ENCODE measurements around the gene TACC2.

TACC2 gene

DNA sequence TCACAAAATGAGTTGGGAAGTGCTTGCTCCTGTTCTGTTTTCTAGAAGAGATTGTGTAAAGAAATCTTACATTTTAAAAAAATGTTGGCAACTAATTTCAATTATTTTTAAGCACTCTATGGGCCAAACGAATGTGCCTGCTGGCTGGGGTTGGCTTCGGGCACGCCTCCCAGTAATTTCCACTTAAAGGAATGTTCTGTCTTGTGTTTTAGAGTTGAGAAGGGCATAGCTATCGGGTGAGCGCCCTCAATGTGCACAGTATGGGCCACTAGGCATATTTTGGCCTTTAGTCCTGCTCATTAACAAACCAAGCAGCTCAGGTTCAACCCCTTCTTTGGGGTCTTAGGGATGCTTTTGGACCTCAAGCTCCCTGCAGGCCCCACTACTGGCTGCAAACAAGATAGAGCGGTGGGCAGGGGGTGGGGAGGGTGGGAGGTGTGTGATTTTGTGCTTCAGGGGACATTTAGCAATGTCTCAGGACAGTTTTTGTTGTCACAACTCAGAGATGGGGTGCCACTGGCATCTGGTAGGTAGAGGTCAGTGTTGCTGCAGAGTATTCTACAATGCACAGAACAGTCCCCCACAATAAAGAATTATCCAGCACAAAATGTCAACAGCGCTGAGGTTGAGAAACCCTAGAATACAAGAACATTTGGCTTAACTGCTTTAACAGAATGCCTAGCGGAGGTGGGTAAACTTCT, 40.7 kb downstream of the TACC2 start:
- TF ChIP-seq, protein P1, sequence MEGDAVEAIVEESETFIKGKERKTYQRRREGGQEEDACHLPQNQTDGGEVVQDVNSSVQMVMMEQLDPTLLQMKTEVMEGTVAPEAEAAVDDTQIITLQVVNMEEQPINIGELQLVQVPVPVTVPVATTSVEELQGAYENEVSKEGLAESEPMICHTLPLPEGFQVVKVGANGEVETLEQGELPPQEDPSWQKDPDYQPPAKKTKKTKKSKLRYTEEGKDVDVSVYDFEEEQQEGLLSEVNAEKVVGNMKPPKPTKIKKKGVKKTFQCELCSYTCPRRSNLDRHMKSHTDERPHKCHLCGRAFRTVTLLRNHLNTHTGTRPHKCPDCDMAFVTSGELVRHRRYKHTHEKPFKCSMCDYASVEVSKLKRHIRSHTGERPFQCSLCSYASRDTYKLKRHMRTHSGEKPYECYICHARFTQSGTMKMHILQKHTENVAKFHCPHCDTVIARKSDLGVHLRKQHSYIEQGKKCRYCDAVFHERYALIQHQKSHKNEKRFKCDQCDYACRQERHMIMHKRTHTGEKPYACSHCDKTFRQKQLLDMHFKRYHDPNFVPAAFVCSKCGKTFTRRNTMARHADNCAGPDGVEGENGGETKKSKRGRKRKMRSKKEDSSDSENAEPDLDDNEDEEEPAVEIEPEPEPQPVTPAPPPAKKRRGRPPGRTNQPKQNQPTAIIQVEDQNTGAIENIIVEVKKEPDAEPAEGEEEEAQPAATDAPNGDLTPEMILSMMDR (IDR thresholded peaks at IDR 0.05; ENCODE audit: low read depth, low read length) = no peak

DNA sequence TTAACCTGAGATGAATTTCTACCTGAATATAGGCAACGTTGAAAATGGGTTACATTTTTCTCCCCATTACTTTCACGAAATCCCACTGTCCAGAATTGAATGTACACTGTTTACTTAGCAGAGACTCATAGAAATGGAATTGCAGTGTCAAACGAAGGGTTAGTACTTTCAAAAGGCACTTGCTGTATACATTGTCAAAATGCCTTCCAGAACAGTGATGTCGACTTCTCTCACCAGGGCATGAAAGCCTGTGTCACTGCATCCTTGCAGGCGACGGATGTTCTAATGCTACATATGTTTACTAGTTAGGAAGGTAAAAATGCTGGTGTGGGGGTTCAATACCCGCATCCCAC, 41.2 kb downstream of the TACC2 start:
- TF ChIP-seq, protein P1 (IDR thresholded peaks at IDR 0.05; ENCODE audit: low read depth, low read length) = no peak
- no peak overlapping the region for H3K4me3 ChIP-seq (ENCODE audit: low read depth, low read length)

More for the DNA sequence above, 40.7 kb downstream of the TACC2 start:
- no peak overlapping the region for H3K4me3 ChIP-seq (ENCODE audit: low read depth, low read length)

DNA sequence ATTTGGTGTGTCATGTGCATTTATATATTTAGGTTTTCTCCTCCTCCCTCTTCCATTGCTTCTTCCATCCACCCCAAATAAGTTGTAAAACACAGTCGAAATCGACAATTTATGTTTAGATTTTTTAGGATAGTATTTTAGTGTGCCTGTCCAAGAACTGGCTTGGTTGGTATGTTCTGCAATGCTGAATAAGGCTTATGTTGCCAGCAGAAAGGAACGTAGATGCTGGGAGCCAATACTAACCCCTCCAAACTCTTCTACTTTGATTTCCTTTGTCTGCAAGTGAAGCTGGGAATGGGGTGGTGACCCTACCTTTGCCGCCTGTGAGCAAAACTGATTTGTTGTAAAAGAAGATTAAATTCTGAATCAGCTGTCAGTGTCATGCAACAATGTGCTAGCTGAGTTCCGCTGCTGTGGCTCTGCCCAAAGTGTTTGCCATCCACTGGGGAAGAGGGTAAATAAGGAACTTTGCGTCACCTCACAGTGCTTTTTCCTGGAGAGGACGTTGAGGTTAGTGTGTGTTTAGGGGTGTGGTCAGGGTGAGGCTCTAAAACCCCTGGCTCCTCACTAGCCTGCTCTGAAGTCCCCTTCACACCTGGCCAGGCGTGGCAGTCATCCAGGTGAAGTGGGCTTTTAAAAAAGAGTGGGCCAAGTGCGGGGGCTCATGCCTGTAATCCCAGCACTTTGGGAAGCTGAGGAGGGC, 44.4 kb downstream of the TACC2 start:
- TF ChIP-seq, protein P1 (IDR thresholded peaks at IDR 0.05; ENCODE audit: low read depth, low read length) = no peak
- H3K4me3 ChIP-seq (ENCODE audit: low read depth, low read length) = no peak overlapping the region

DNA sequence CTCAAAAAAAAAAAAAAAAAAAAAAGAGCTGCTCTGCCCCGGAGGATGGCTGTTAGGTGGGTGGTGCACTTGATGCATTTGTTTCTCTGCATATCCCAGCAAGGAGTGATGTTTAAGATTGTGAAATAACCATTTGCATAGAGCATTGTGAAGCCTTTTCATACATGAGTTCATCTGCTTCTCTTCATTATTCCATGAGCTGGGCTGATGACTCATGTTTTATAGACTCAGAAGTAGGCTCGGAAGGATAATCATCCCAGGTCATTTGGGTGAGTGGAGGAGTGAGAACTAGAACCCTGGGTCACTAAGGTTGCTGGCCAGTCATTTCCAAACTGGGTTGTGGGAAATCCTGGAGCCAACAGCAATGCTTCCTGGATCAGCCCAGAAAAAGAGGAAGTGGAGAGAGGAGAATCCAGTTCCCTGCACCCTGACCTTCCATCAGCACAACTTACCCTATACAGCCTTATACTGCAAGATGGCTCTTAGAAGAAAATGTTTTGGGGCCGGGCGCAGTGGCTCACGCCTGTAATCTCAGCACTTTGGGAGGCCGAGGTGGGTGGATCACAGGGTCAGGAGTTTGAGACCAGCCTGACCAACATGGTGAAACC, 45.3 kb downstream of the TACC2 start:
- TF ChIP-seq, protein P1 (IDR thresholded peaks at IDR 0.05; ENCODE audit: low read depth, low read length) = no peak

DNA sequence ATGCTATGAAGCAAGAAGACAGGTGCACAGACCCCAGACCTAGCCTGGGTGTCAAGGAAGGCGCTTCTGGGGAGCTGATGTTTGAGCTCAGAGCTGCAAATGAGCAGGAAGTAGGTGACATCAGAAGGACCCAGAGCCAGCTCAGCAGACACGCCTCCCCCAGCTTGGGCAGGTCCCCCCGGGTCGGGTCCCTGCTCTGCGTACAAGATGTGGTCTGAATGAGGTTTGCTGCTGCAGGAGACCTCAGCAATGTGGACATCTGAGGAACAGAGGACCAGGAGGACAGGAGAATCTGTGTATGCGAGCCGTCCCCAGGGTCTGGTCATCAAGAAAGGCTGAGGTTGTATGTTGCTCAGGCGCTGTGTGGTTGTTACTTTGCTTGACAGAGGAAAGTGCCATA, 51.8 kb downstream of the TACC2 start:
- no peak overlapping the region for H3K4me3 ChIP-seq (ENCODE audit: low read depth, low read length)
- TF ChIP-seq, protein P1 (IDR thresholded peaks at IDR 0.05; ENCODE audit: low read depth, low read length) = no peak

More for the DNA sequence above, 45.3 kb downstream of the TACC2 start:
- H3K4me3 ChIP-seq (ENCODE audit: low read depth, low read length) = no peak overlapping the region

DNA sequence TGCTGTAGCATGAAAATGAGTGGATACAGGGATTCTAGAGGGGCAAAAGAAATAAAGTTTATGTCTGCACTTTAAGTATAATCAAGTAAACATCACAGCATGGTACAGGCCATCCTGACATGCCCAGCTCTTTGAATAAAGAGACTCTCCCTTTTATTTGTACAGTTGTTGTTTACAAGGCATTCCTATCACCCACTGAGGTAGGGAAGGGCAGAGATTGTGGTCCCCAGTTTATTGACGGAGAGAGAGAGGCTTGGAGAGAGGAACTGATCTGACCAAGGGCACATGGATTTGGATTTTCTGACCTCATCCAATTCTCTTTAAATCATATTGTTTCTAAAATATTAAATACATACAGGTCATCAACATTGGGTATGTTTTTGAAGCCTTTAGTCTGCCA, 53.9 kb downstream of the TACC2 start:
- no peak overlapping the region for H3K4me3 ChIP-seq (ENCODE audit: low read depth, low read length)
- TF ChIP-seq, protein P1 (IDR thresholded peaks at IDR 0.05; ENCODE audit: low read depth, low read length) = no peak
